ENCODE data around the gene KAT2B.

Gene KAT2B

DNA sequence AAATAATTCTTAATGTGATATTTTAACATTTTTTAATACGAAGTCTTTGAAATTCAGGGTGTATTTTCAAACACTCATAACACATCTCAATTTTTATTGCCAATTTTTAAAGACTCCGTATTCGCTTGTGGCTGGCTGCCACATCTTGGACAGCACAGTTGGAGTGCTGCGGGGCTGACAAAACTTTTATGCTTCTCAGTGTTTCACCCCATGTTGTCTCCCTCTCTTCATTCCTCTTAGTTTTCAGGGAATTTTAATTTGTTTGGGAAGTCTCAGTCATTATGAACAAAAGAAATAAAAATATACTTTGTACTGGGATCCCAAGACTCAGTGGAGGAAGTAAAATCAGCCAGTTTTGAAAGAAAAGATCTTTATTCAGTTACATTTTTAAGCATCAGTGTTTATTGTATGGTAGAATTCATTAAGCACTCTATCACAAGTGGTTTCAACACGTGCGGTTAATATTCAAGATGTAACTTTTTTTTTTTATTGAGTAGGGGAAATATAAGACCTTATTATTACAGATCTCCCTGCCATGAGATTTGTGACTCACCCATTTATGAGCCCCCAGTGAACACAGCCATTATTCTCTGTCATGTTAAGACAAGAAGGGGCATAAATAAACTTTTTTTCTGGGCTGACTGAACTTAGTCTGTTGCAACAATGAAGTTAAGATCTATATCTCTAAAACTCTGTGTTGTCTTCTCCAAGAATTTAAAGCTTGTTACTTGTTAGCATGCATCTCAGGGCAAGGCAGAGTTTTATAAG, 26.8 kb downstream of the KAT2B start:
- DNase-seq = no peak

DNA sequence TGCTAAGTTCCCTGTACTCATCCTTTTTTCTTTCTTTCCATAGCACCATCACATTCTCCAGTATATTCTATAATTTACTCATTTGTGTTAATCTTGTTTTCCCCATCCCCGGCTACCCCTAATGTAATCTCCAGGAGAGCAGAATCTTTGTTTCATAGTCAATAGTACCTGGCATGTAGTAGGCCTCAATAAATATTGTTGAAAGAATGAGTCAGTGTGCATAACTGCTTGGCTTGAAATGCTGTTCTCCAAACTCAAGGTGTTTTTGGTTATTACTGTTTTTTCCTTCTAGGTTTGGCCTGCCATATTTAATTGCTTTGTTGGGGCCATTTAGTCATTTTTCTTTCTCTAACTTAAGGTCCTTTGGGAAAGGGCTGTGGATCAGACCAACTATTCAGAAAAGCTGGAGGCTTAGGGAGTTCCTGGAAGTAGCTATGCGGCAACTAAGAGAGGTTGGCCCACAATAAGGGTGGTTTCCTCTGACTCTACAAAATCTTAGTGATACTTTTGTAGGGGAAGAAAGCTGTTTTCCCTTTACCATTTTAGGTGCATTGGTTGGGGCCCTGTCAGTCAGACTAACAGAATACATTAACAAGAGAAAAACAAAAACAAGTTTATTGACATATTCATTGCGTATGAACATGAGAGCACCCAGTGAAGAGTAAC, 28.4 kb downstream of the KAT2B start:
- no peak for DNase-seq

DNA sequence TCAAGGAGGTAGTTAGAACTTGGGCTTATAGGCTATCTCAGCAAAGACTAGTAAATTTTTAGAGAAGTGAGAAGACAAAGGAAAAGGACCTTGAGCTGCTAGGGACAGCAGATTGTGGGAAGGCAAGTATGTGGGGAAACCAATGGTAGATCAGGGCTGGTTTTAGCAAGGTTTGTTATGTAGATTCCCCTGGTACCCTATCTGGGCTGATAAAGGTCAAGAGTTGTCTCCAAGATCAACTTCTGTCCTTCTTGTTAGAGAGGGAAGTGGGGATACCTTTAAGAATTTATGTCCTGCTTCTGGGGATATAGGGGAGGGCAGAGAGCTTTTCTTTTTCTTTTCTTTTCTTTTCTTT, 28.9 kb downstream of the KAT2B start:
- no peak for DNase-seq

GRCh38 chr3:20071175-20071574, 30.9 kb downstream of the KAT2B start:
- DNase-seq = no peak

DNA sequence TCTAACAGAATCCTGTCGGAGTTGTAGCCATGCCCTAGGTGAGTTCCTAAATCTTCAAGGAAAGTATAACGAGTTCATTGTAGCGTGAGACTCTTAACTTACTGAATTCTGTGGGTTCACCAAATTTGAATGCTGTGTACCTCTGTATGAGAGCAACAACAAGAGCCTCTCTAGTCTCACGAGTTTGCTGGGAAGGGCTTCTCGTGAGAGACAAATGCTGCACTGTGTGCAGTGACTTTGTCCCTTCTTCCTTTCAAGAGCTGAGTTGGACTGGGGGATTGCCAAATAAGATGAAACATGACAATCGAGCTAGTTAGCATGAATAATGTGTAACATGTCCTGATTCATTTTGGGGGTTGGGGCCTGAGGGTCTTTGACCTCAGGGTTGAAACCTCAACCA, 32.2 kb downstream of the KAT2B start:
- no peak for DNase-seq

GRCh38 chr3:20073068-20073467, 32.8 kb downstream of the KAT2B start:
- DNase-seq = no peak

GRCh38 chr3:20073683-20074082, 33.4 kb downstream of the KAT2B start:
- no peak for DNase-seq

DNA sequence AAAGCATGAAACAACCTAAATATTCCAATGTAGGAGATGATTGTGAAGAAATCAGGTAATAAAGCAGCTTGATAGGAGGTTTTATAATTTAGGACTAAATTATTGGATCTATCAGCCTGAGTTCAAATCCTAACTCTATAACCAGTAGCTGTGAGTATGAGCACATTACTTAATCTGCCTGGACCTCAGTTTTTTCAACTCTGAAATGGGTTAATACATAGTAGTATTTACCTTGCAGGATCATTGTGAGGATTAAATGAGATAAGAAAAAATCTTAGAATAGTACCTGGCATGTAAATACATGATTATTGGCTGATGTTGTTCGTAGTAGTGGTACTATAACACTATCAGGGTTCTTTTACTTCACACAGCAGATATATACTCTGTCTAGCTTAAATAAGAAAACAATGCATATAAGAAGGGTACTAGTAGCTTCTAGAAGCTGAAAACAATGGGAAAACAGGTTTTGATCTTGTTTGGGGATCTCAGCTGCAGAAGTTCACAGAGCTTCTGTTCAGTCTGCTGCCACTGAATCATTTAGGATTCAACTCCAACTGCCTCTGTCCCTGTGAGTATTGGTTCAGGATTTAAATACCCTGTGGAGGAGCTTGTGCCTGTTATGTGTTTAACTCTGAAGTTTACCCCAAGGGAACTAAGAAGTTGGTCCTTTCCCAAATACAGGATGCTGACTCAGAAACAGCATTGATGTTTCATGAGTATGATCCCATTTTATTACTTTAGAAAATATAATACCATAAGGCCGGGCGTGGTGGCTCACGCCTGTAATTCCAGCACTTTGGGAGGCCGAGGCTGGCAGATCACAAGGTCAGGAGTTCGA, 34.2 kb downstream of the KAT2B start:
- no peak for DNase-seq

DNA sequence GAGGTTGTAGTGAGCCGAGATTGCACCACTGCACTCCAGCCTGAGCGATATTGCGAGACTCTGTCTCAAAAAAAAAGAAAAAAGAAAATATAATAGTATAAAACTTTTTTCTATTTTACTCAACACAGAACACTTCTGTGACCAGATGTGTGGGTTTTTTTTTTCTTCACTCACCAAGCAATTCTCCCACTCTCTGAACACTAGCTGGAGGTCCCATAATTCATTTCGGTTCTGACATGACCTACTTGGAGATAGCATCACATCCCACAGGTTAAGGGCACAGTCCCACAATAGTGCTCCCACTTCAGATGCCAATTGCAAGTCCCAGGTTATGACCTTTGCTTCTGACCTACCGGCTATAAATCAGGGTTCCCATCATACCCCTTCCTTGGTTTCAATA, 35.0 kb downstream of the KAT2B start:
- no peak for DNase-seq

DNA sequence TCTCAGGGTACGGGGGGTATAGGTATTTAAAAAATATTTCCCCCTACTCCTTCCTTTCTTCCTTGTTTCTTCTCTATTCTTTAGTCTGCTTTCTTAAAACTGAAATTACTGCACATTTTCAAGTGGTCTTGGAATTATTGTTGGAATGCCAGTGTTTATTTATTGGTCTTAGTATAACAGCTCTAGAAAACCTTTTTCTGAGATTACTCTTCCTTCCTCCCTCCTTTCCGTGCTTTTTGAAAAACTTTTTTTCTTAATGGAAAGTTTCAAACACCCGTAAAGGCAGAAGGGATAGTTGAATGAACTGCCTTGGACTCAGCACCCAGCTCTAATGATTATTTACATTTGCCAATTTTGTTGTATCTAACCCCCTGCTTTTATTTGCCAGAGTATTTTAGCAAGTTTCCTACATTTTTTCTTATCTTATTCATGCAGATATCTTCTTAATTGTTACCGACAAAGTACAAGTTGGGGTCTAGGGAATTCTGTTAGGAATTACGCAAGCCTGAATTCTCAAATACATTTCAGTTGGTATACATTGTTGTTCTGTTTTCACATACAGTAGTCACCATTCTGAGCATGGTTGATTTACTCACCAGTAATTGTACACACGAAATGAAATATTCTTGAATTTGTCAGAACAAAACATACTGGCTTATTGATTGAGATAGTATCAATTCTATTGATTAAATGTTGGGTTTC, 36.2 kb downstream of the KAT2B start:
- no peak for DNase-seq

- DNase-seq = no peak
These were observed 36.8 kb downstream of the KAT2B start for GRCh38 chr3:20077068-20077467.

DNA sequence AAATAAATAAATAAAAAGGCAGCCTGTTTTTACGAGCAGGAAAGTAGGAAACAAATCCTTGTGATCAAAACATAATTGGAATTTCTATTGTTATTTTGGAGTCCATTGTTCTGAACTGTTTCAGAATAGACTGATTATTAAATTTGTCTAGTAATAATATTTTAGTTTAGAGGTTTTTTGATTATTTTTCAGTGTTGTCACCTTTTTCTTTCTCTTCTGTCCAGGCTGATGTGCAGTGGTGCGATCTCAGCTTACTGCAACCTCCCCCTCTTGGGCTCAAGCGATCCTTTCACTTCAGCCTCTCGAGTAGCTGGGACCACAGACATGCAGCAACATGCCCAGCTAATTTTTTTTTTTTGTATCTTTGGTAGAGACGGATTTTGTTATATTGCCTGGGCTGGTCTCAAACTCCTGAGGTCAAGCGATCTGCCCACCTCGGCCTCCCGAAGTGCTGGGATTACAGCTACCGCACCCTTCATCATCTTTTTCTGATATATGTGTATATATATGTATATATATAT, 38.0 kb downstream of the KAT2B start:
- DNase-seq = no peak

DNA sequence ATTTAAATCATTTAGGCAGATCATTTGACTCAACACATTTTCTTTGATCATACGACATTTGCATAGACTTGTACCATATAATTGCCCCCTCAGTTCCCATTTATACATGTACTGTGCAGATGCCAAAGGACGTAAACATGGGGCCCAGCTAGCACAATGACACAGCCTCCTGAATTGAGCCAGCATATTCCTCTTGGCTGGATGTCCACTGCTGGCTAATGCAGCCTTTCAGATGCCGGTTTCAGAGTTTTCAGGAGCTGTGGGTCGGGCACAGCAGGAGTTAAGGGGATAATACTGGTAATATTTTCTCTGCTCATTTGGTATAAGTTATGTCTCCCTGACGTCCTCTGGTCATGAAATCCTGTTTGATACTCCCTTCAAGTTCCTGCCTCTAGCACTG, 39.4 kb downstream of the KAT2B start:
- DNase-seq = no peak

DNA sequence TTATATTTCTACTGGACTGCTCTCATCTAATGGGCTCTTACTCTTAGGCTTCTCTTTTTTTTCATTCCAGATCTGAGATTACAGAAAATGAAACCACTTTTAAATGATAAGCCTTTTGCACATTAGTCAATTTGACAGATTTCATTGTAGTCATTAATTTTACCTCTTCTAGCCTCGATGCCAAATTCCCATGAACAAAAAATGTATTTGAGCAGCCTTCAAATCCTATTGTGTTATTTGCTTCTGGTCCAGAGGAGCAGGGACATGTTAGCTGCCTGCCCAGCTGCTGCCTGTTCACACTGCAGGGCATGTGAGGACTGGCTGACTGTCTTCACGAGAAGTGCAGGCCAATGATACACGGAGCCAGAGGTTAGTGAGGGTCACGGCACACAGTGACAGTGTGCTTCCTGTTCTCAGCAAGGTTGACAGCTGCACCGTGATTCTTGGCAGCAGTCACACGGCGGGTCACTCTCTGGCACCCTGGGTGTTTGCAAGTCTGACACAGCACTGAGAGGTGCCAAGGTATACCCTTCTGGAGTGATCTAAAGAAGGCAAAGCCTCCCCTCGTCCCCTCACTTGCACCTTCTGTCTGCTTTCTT, 40.8 kb downstream of the KAT2B start:
- peak in 1 of 2 experiments; percentile 25 for DNase-seq

DNA sequence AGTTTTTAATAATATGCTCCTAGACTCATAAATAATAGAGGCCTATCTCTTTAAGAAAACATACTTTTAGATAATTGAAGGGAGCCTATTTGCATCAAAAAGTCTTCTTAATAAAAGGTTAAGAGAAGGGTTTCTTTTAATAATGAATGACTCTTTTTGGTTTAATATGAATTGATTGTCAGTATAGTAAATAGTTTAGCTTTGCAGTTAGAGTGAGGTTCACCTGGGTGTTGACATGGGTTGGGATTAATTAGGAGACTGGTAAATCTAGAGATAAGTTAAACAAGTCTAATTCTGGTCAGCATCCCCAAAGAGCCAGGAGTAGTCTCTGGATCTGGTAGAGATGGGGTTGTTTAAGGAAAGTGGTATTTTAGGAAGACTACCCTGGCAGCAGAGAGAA, 43.0 kb downstream of the KAT2B start:
- no peak for DNase-seq

DNA sequence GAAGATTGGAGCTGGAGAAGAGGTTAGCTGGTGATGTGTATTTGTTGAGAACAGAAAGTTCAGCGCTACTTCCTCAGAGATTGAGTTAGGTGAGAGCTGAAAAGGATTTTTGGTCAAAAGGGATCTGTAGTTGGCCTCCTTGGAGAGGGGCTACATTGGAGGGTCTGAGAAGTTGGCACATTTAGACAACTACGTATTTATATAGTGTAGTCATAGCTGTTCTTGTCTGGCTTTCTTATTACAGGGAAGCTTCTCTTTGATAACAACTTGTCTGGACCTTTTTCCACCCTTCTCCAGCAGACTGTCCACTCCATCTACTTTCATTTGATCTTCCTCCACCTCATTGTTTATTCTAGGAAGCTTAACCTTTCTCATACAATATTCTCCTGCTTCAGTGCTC, 43.7 kb downstream of the KAT2B start:
- DNase-seq = no peak

DNA sequence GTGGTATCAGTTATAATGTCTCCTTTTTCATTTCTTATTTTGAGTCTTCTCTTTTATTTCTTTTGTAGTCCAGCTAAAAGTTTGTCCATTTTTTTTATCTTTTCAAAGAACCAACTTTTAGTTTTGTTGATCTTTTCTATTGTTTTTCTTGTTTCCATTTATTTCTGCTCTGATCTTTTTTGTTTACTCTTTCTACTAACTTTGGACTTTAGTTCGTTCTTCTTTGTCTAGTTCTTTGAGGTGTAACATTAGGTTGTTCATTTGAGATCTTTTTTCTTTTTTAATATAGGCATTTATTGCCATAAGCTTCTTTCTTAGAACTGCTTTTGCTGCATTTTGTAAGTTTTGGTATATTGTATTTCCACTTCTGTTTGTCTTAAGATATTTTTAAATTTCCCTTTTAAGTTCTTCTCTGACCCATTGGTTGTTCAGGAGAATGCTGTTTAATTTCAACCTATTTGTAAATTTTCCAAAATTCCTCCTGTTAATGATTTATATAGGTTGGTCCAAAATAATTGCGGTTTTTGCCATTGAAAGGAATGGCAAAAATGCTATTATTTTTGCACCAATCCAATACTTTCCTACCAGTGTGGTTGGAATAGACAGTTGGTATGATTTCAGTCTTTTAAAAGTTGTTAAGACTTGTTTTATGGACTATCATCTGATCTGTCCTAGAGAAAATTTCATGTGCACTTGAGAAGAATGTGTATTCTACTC, 51.2 kb downstream of the KAT2B start:
- no peak for DNase-seq

DNA sequence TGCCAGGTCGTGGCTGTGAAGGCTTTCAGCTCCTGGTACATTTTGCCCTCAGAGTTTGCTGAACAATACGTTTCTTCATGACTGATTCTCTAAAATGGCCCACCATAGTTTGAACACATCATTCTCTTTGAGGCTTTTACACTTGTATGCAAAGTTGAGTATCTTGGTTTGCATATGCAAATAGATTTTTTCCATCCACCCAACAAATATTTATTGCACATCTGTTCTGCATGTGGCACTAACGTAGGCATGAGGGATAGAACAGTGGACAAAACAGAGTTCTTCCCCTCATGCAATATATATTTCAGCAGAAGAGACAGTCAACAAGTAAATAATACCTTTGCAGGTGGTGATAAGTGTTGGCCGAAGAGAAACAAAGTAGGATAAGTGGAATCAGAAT, 55.2 kb downstream of the KAT2B start:
- DNase-seq = no peak

GRCh38 chr3:20096135-20096685, 56.0 kb downstream of the KAT2B start:
- DNase-seq = no peak

- no peak for DNase-seq
These were observed 56.8 kb downstream of the KAT2B start for GRCh38 chr3:20097015-20097414.

- DNase-seq = no peak
These were observed 58.8 kb downstream of the KAT2B start for GRCh38 chr3:20099060-20099459.

- DNase-seq = no peak
These were observed 59.9 kb downstream of the KAT2B start for GRCh38 chr3:20100151-20100550.
